ENCODE results near the gene ALDH4A1.

DNA sequence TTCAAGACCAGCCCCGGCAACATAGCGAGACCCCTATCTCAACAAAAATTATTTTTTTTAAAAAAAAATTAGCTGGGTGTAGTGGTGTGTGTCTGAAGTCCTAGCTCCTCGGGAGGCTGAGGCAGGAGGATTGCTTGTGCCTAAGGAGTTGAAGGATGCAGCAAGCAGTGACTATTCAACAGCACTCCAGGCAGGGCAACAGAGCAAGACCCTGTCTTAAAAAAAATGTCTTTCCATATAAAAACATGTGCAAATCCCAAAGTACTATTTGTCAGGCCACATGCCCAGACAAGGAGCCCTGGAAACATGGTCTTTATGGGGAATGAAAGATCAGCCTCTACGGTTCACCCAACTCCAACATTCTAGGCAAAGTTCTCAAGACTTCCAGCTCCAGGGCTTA is 40.8 kb upstream of the ALDH4A1 start:
- TF ChIP-seq EP300 (IDR thresholded peaks at IDR 0.05; ENCODE audit: borderline replicate concordance) = no peak
- TF ChIP-seq TEAD4 (IDR thresholded peaks at IDR 0.05) = no peak
- TF ChIP-seq, protein P1, sequence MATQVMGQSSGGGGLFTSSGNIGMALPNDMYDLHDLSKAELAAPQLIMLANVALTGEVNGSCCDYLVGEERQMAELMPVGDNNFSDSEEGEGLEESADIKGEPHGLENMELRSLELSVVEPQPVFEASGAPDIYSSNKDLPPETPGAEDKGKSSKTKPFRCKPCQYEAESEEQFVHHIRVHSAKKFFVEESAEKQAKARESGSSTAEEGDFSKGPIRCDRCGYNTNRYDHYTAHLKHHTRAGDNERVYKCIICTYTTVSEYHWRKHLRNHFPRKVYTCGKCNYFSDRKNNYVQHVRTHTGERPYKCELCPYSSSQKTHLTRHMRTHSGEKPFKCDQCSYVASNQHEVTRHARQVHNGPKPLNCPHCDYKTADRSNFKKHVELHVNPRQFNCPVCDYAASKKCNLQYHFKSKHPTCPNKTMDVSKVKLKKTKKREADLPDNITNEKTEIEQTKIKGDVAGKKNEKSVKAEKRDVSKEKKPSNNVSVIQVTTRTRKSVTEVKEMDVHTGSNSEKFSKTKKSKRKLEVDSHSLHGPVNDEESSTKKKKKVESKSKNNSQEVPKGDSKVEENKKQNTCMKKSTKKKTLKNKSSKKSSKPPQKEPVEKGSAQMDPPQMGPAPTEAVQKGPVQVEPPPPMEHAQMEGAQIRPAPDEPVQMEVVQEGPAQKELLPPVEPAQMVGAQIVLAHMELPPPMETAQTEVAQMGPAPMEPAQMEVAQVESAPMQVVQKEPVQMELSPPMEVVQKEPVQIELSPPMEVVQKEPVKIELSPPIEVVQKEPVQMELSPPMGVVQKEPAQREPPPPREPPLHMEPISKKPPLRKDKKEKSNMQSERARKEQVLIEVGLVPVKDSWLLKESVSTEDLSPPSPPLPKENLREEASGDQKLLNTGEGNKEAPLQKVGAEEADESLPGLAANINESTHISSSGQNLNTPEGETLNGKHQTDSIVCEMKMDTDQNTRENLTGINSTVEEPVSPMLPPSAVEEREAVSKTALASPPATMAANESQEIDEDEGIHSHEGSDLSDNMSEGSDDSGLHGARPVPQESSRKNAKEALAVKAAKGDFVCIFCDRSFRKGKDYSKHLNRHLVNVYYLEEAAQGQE (IDR thresholded peaks at IDR 0.05; ENCODE audit: low read depth) = no peak
- no peak for TF ChIP-seq EGR1 (IDR thresholded peaks at IDR 0.05)
- no peak for TF ChIP-seq TAF1 (IDR thresholded peaks at IDR 0.05; ENCODE audit: low read depth)
- TF ChIP-seq CEBPB (IDR thresholded peaks at IDR 0.05) = no peak
- no peak for TF ChIP-seq CREB1 (IDR thresholded peaks at IDR 0.05; ENCODE audit: low read depth)
- no peak for TF ChIP-seq RAD21 (IDR thresholded peaks at IDR 0.05; ENCODE audit: low read depth)
- no peak for TF ChIP-seq FOXM1 (IDR thresholded peaks at IDR 0.05; ENCODE audit: borderline replicate concordance, low read depth)
- no peak for TF ChIP-seq YY1 (IDR thresholded peaks at IDR 0.05; ENCODE audit: low read depth)
